Fibroblast of lung (primary cell): ENCODE results near the gene CCL7. TPM values are rescaled to one million over a fixed set of nuclear protein-coding genes. Genes with fewer than 3 reads are reported as not detected.

Experiments used
- DNase-seq, 2 donors: peaks; one replicate each; pipeline versions ENCODE4 v3.0.0 to v3.0.0-alpha.2; 2010; ENCODE audit warnings: low read depth in 2 of 2
- H2AFZ ChIP-seq: 2 replicates; pipeline ENCODE4 v1.5.1; 2012; ENCODE audit warnings: low read length, control low read depth, inconsistent platforms
- H3K27ac ChIP-seq: 2 replicates; pipeline ENCODE4 v1.5.1; 2011; ENCODE audit warnings: low read length, control low read depth; ENCODE audit not compliant: insufficient read depth
- H3K27me3 ChIP-seq: 2 replicates; pipeline ENCODE4 v1.5.1; 2011; ENCODE audit warnings: mild to moderate bottlenecking, low read length; ENCODE audit not compliant: control insufficient read depth, insufficient read depth
- H3K36me3 ChIP-seq: 2 replicates; pipeline ENCODE4 v1.5.1; 2011; ENCODE audit warnings: low read length; ENCODE audit not compliant: control insufficient read depth, insufficient read depth
- H3K4me1 ChIP-seq: 2 replicates; pipeline ENCODE4 v1.5.1; 2011; ENCODE audit warnings: low read length; ENCODE audit not compliant: control insufficient read depth, insufficient read depth; ENCODE audit errors: extremely low read depth
- H3K4me2 ChIP-seq: 2 replicates; pipeline ENCODE4 v1.5.1; 2011; ENCODE audit warnings: low read length, control low read depth; ENCODE audit not compliant: insufficient read depth; ENCODE audit errors: extremely low read depth
- H3K4me3 ChIP-seq, 4 experiments: fragments of 200-600 bp in 1 of 4; sonication (generic) in 1 of 4; replicated peaks in 1 of 4; 2 replicates each; pipeline ENCODE4 v1.5.1; 2011 to 2016; ENCODE audit warnings: low read length in 4 of 4, low read depth in 3 of 4, mild to moderate bottlenecking in 3 of 4, control low read depth in 2 of 4, inconsistent platforms in 1 of 4, mixed read lengths in 1 of 4; ENCODE audit not compliant: insufficient read depth in 1 of 4; ENCODE audit errors: control extremely low read depth in 1 of 4
- H3K79me2 ChIP-seq: 2 replicates; pipeline ENCODE4 v1.5.1; 2012; ENCODE audit warnings: mild to moderate bottlenecking, low read length, inconsistent platforms; ENCODE audit not compliant: control insufficient read depth, insufficient read depth
- H3K9ac ChIP-seq: 2 replicates; pipeline ENCODE4 v1.5.1; 2011; ENCODE audit warnings: mild to moderate bottlenecking, low read length, control low read depth; ENCODE audit not compliant: insufficient read depth
- H3K9me3 ChIP-seq: 2 replicates; pipeline ENCODE4 v1.5.1; 2012; ENCODE audit warnings: low read depth, low read length; ENCODE audit not compliant: control insufficient read depth, insufficient read depth
- H4K20me1 ChIP-seq: 2 replicates; pipeline ENCODE4 v1.5.1; 2011; ENCODE audit warnings: low read length; ENCODE audit not compliant: control insufficient read depth, insufficient read depth; ENCODE audit errors: extremely low read depth
- EZH2 ChIP-seq: IDR thresholded peaks from 2 replicates; pipeline ENCODE4 v1.5.1; 2012; ENCODE audit warnings: low read length, control low read depth, mild to moderate bottlenecking; ENCODE audit errors: missing control alignments
- polyA plus RNA-seq, 2 donors: library from polyadenylated mRNA; depleted of rRNA in 1 of 2; stranded (reverse) in 1 of 2; unstranded in 1 of 2; fragments of >200 nt; gene quantifications; 2 replicates each; pipeline ENCODE4 v1.2.1, GENCODE V29; 2011 to 2012; ENCODE audit warnings: missing spikeins in 1 of 2
- total RNA-seq: library from RNA; depleted of rRNA; stranded (reverse); fragments of >200 nt; gene quantifications from 2 replicates; pipeline ENCODE4 v1.2.1, GENCODE V29; 2014
- TF ChIP-seq, protein P1 (sequence below), 2 donors: IDR thresholded peaks in 1 of 2; conservative IDR thresholded peaks in 1 of 2; 1 replicate in 1 of 2; 2 replicates in 1 of 2; pipeline ENCODE4 v1.5.1; 2011 to 2012; ENCODE audit warnings: low read length in 2 of 2, control low read depth in 1 of 2, inconsistent platforms in 1 of 2, low read depth in 1 of 2, mild to moderate bottlenecking in 1 of 2

CCL7 gene
- total and polyA plus RNA-seq, 2 donors (not counting 1 experiment from before 2014, with no cell fraction given), result 0.33 to 0.81 TPM

DNA sequence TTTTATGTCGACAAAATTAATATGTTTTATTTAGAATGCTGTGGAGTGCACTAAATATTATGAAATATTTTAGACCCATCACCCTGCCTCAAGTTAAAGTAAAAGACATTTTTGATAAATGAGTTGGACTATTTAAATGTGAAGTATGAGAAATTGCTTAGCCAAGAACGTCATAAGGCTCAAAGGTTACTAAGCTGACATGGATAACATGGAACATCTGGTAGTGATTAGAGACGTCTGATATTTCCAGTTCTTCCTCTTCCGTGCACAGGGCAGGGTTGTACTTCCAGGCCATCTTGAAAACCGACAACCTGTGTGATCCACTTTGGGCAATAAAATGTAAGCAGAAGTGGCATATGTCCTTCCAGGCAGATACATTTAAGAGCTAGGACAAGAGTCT lies 42.1 kb downstream of the CCL7 start:
- Histone ChIP-seq H3K9me3 (no peaks in the 10 kb centered on the region), H3K4me2 (no peak overlapping the region), H3K79me2 (no peaks in the 10 kb centered on the region), H2AFZ (no peak overlapping the region), H3K4me1 (peaks cover 10% of the 10 kb centered on the region), H4K20me1 (no peaks in the 10 kb centered on the region), H3K27ac (peak overlapping the region; percentile 22), H3K27me3 (no peaks in the 10 kb centered on the region), H3K9ac (no peak overlapping the region), H3K36me3 (no peaks in the 10 kb centered on the region), H3K4me3 (no peak overlapping the region)
- no peak for TF ChIP-seq EZH2
- TF ChIP-seq, protein P1, sequence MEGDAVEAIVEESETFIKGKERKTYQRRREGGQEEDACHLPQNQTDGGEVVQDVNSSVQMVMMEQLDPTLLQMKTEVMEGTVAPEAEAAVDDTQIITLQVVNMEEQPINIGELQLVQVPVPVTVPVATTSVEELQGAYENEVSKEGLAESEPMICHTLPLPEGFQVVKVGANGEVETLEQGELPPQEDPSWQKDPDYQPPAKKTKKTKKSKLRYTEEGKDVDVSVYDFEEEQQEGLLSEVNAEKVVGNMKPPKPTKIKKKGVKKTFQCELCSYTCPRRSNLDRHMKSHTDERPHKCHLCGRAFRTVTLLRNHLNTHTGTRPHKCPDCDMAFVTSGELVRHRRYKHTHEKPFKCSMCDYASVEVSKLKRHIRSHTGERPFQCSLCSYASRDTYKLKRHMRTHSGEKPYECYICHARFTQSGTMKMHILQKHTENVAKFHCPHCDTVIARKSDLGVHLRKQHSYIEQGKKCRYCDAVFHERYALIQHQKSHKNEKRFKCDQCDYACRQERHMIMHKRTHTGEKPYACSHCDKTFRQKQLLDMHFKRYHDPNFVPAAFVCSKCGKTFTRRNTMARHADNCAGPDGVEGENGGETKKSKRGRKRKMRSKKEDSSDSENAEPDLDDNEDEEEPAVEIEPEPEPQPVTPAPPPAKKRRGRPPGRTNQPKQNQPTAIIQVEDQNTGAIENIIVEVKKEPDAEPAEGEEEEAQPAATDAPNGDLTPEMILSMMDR (conservative IDR thresholded peaks at IDR 0.05 in 1 of 2, IDR thresholded peaks at IDR 0.05 in 1 of 2; ENCODE audit: low read depth in 1 of 2, low read length in 2 of 2), result no peak
- peak; percentile 50 to 73 for DNase-seq

DNA sequence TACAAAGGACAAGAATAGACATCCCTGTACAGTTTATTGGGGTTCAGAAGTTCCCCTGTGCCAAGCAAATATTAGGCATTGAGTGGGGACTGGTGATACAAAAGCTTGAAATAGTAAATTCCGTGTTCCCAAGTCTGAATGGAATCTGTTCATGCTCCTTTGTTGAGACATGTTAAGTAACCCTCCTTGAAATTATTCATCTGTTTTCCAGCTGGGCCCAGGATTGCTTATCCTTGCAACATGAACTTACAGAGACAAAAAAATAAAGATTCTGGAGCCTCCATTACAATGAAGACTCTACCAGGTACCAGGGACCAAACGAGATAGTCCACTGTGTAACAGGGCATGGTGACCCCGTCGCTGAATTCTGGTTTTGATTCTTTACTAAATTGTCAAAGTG lies 43.1 kb downstream of the CCL7 start:
- H3K27ac ChIP-seq, result no peak overlapping the region
- TF ChIP-seq, protein P1 (conservative IDR thresholded peaks at IDR 0.05 in 1 of 2, IDR thresholded peaks at IDR 0.05 in 1 of 2; ENCODE audit: low read depth in 1 of 2, low read length in 2 of 2), result no peak
- TF ChIP-seq EZH2, result no peak
- H3K27me3 ChIP-seq, result no peaks in the 10 kb centered on the region
- H2AFZ ChIP-seq, result no peak overlapping the region
- H3K4me1 ChIP-seq, result peaks cover 6% of the 10 kb centered on the region
- no peaks in the 10 kb centered on the region for H3K36me3 ChIP-seq
- no peak overlapping the region for H3K9ac ChIP-seq
- H3K4me2 ChIP-seq, result no peak overlapping the region
- peak in 1 of 2 donors; percentile 67 for DNase-seq
- H3K4me3 ChIP-seq, result no peak overlapping the region
- no peaks in the 10 kb centered on the region for H3K9me3 ChIP-seq
- no peaks in the 10 kb centered on the region for H3K79me2 ChIP-seq
- no peaks in the 10 kb centered on the region for H4K20me1 ChIP-seq

DNA sequence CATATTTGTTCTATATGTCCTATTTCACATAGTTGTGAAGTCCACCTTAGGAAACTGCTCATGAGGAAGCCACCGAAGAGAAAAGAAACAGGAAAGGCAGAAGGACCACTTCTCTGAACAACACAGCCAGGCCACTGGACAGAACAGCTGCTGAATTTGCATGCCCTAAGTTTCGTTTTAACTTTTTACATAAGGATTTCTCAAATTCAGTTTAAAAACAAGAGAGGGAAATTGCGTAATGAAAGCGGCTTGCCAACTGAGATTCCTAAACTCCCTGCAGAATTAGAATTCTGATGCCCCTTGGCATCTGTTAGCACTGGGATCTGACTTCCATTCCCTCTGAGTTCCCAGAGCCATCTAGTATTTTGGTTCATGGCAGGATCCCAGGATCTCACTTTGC lies 44.3 kb downstream of the CCL7 start:
- no peak for TF ChIP-seq EZH2
- TF ChIP-seq, protein P1 (conservative IDR thresholded peaks at IDR 0.05 in 1 of 2, IDR thresholded peaks at IDR 0.05 in 1 of 2; ENCODE audit: low read depth in 1 of 2, low read length in 2 of 2), result no peak
- Histone ChIP-seq H4K20me1 (no peaks in the 10 kb centered on the region), H3K9me3 (no peaks in the 10 kb centered on the region), H3K4me1 (peaks cover 6% of the 10 kb centered on the region), H3K27ac (no peak overlapping the region), H3K27me3 (no peaks in the 10 kb centered on the region), H3K9ac (no peak overlapping the region), H2AFZ (no peak overlapping the region), H3K4me2 (peak overlapping the region; percentile 21), H3K4me3 (no peak overlapping the region), H3K36me3 (no peaks in the 10 kb centered on the region), H3K79me2 (no peaks in the 10 kb centered on the region)
- DNase-seq, result peak in 1 of 2 donors; percentile 81
